GM12892 (cell line): ENCODE data around the gene CRY2.

Experiments used
- POLR2A ChIP-seq: IDR thresholded peaks from 2 replicates; pipeline ENCODE4 v1.6.1; 2011; ENCODE audit warnings: low read depth, low read length, control low read depth
- POLR2AphosphoS5 ChIP-seq: IDR thresholded peaks from 2 replicates; pipeline ENCODE4 v1.6.1; 2011; ENCODE audit warnings: low read depth, low read length, control low read depth

DNA sequence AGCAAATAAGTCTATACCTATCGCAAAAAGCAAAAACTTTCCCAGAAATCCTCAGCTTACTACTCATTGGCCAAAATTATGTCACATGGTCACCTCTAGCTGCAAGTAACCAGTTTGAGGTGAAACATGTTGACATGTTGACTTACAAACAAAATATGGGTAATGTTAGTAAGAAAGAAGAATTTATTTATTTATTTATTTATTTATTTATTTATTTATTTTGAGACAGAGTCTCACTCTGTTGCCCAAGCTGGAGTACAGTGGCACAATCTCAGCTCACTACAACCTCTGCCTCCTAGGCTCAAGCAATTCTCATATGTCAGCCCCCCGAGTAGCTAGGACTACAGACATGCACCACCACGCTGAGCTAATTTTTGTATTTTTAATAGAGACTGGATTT lies 47.7 kb upstream of the CRY2 start:
- no peak for TF ChIP-seq POLR2AphosphoS5
- TF ChIP-seq POLR2A = no peak
